OCI-LY1 (cell line): ENCODE measurements around the gene TMEM253.

Experiments used
- H2AFZ ChIP-seq: fragments of 200-600 bp; sonication (generic), shearing (Covaris generic); 2 replicates; pipeline ENCODE4 v1.6.0; 2014; ENCODE audit warnings: antibody characterized with exemption, mild to moderate bottlenecking, low read length
- H3F3A ChIP-seq: fragments of 200-600 bp; sonication (generic), shearing (Covaris generic); 2 replicates; pipeline ENCODE4 v1.6.0; 2014; ENCODE audit warnings: mild to moderate bottlenecking, antibody characterized with exemption, low read length, moderate library complexity; ENCODE audit not compliant: insufficient read depth
- H3K27ac ChIP-seq: fragments of 200-600 bp; sonication (generic); 2 replicates; pipeline ENCODE4 v1.5.1; 2014; ENCODE audit warnings: low read length, mixed run types, mild to moderate bottlenecking, low read depth; ENCODE audit not compliant: poor library complexity, severe bottlenecking
- H3K27me3 ChIP-seq: fragments of 200-600 bp; sonication (generic); 2 replicates; pipeline ENCODE4 v1.6.0; 2014; ENCODE audit warnings: antibody characterized with exemption, mild to moderate bottlenecking, low read length, moderate library complexity; ENCODE audit not compliant: insufficient read depth
- H3K36me3 ChIP-seq: fragments of 200-600 bp; sonication (generic); 2 replicates; pipeline ENCODE4 v1.6.1; 2014; ENCODE audit warnings: mild to moderate bottlenecking, antibody characterized with exemption, low read length, moderate library complexity, mixed read lengths; ENCODE audit not compliant: insufficient read depth
- H3K4me1 ChIP-seq: fragments of 200-600 bp; sonication (generic); 2 replicates; pipeline ENCODE4 v1.5.1; 2014; ENCODE audit warnings: mild to moderate bottlenecking, low read length, moderate library complexity; ENCODE audit not compliant: insufficient read depth, severe bottlenecking
- H3K4me2 ChIP-seq: fragments of 200-600 bp; sonication (generic), shearing (Covaris generic); 2 replicates; pipeline ENCODE4 v1.6.1; 2014; ENCODE audit warnings: low read length
- H3K4me3 ChIP-seq: fragments of 200-600 bp; sonication (generic); 2 replicates; pipeline ENCODE4 v1.5.1; 2014; ENCODE audit warnings: low read length, low read depth, mild to moderate bottlenecking, mixed read lengths; ENCODE audit not compliant: poor library complexity, severe bottlenecking
- H3K79me2 ChIP-seq: fragments of 200-600 bp; shearing (Covaris generic); 2 replicates; pipeline ENCODE4 v1.6.1; 2016; ENCODE audit warnings: mixed run types, low read length, mixed read lengths; ENCODE audit not compliant: insufficient read depth
- H3K9ac ChIP-seq: fragments of 200-600 bp; sonication (generic), shearing (Covaris generic); 2 replicates; pipeline ENCODE4 v1.6.1; 2014; ENCODE audit warnings: mild to moderate bottlenecking, low read length, mixed read lengths
- H3K9me2 ChIP-seq: fragments of 200-600 bp; sonication (generic), shearing (Covaris generic); 2 replicates; pipeline ENCODE4 v1.6.1; 2014; ENCODE audit warnings: low read depth, mild to moderate bottlenecking, low read length, mixed read lengths
- H3K9me3 ChIP-seq: fragments of 200-600 bp; shearing (Covaris generic); 2 replicates; pipeline ENCODE4 v1.6.1; 2014; ENCODE audit warnings: low read length, mixed read lengths
- H4K20me1 ChIP-seq: fragments of 200-600 bp; sonication (generic), shearing (Covaris generic); 2 replicates; pipeline ENCODE4 v1.6.0; 2016; ENCODE audit warnings: mild to moderate bottlenecking, low read length; ENCODE audit not compliant: insufficient read depth
- EZH2 ChIP-seq: fragments of 200-600 bp; sonication (generic), shearing (Covaris generic); IDR thresholded peaks from 2 replicates; pipeline ENCODE4 v1.8.0; 2017; ENCODE audit warnings: borderline replicate concordance, mixed run types, mild to moderate bottlenecking, antibody characterized with exemption, low read length, moderate library complexity, mixed read lengths
- TF ChIP-seq, protein P1 (sequence below): fragments of 200-600 bp; sonication (generic), shearing (Covaris generic); IDR thresholded peaks from 2 replicates; pipeline ENCODE4 v1.5.1; 2017; ENCODE audit warnings: mild to moderate bottlenecking, antibody characterized with exemption, low read length, moderate library complexity, mixed read lengths

Gene TMEM253

DNA sequence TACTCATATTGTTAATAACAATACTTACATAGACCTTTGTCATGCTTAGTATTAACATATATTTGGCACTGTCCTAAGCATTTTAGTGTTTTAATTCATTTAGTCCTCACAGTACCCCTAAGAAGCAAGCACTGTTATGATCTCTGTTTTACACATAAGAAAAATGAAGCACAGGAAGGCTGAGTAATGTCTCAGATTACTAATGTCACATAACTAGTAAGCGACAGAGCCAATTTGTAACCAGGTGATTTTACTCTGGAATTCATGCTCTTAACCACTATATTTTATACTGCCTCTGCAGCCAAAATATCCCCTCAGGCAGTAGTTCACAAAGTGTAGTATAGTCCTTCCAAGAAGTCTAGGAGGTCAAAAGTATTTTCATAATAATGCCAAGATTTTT, 20.3 kb downstream of the TMEM253 start:
- Histone ChIP-seq H3K4me1 (no peaks in the 10 kb centered on the region), H3K9me2 (no peaks in the 10 kb centered on the region), H3K27ac (no peak overlapping the region), H4K20me1 (no peaks in the 10 kb centered on the region), H3K79me2 (no peaks in the 10 kb centered on the region), H2AFZ (no peak overlapping the region), H3K4me2 (no peak overlapping the region), H3F3A (no peaks in the 10 kb centered on the region), H3K36me3 (no peaks in the 10 kb centered on the region), H3K9me3 (no peaks in the 10 kb centered on the region), H3K4me3 (no peak overlapping the region), H3K9ac (no peak overlapping the region), H3K27me3 (peaks cover 3% of the 10 kb centered on the region; the same call in 1 of the 2 replicates)
- TF ChIP-seq, protein P1, sequence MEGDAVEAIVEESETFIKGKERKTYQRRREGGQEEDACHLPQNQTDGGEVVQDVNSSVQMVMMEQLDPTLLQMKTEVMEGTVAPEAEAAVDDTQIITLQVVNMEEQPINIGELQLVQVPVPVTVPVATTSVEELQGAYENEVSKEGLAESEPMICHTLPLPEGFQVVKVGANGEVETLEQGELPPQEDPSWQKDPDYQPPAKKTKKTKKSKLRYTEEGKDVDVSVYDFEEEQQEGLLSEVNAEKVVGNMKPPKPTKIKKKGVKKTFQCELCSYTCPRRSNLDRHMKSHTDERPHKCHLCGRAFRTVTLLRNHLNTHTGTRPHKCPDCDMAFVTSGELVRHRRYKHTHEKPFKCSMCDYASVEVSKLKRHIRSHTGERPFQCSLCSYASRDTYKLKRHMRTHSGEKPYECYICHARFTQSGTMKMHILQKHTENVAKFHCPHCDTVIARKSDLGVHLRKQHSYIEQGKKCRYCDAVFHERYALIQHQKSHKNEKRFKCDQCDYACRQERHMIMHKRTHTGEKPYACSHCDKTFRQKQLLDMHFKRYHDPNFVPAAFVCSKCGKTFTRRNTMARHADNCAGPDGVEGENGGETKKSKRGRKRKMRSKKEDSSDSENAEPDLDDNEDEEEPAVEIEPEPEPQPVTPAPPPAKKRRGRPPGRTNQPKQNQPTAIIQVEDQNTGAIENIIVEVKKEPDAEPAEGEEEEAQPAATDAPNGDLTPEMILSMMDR = no peak
- TF ChIP-seq EZH2 = no peak

DNA sequence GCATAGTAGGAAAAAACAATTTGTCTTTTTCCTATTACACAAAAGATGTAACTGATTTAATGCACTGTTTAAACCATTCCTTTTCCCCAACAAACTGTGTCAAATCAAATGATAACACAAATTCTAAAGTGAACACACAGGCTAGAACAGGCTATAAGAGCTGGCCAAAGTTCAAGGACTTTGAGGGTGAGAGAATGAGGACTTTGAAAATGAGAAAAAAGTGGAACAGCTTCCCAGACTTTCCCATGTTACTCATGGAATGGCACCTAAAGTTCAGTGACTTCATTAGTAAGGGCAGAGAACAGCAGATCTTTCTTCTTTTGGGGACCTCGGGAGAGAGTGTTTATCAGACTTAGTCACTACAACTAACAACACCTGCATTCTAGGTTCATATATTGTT, 22.6 kb downstream of the TMEM253 start:
- no peaks in the 10 kb centered on the region for H3K4me1 ChIP-seq
- no peak overlapping the region for H3K27ac ChIP-seq
- no peaks in the 10 kb centered on the region for H3K79me2 ChIP-seq
- no peaks in the 10 kb centered on the region for H3K9me3 ChIP-seq
- H3K4me3 ChIP-seq = no peak overlapping the region
- H4K20me1 ChIP-seq = no peaks in the 10 kb centered on the region
- H3K27me3 ChIP-seq = 0 out of 2 replicates have a peak, but pooled peaks cover 3% of the 10 kb centered on the region
- TF ChIP-seq EZH2 = no peak
- TF ChIP-seq, protein P1 = no peak
- H3K36me3 ChIP-seq = no peaks in the 10 kb centered on the region
- no peak overlapping the region for H3K9ac ChIP-seq
- H3K4me2 ChIP-seq = no peak overlapping the region
- H3F3A ChIP-seq = no peaks in the 10 kb centered on the region
- H2AFZ ChIP-seq = no peak overlapping the region
- no peaks in the 10 kb centered on the region for H3K9me2 ChIP-seq

DNA sequence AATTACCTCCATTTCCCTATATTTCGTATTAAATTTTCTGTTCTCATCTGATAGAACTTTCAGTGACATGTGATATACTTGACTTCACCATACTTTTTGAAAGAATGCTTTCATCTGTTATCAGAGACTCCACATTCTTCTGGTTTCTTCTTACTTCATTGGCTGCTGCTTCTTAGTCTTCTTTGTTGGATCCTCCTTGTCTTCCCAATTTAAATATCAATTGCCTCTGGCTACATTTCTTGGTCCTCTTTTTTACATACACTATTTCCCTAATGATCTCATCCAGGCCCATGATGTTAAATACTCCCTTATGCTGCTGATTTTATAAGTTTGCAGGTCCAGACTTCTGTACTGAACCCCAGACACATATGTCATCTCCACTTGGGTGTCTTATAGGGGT, 33.0 kb downstream of the TMEM253 start:
- no peak overlapping the region for H3K9ac ChIP-seq
- no peaks in the 10 kb centered on the region for H3F3A ChIP-seq
- H3K27me3 ChIP-seq = no peaks in the 10 kb centered on the region
- H2AFZ ChIP-seq = no peak overlapping the region
- H3K9me3 ChIP-seq = no peaks in the 10 kb centered on the region
- H3K27ac ChIP-seq = no peak overlapping the region
- no peak for TF ChIP-seq EZH2
- TF ChIP-seq, protein P1 = no peak
- H3K36me3 ChIP-seq = no peaks in the 10 kb centered on the region
- H3K79me2 ChIP-seq = no peaks in the 10 kb centered on the region
- no peaks in the 10 kb centered on the region for H3K4me1 ChIP-seq
- H3K4me2 ChIP-seq = no peak overlapping the region
- no peaks in the 10 kb centered on the region for H3K9me2 ChIP-seq
- no peaks in the 10 kb centered on the region for H4K20me1 ChIP-seq
- no peak overlapping the region for H3K4me3 ChIP-seq
